ENCODE data around the gene TSHZ3. TPM values are rescaled to one million over a fixed set of nuclear protein-coding genes. Genes with fewer than 3 reads are reported as not detected.

TSHZ3 gene
- total RNA-seq, 1 experiment from 2014 or later: 3.2 TPM

GRCh38 chr19:31276831-31277230 lies 72.4 kb downstream of the TSHZ3 start:
- Histone ChIP-seq H3K79me1 (ENCODE audit: insufficient read depth, low read depth, low read length, poor library complexity, severe bottlenecking) (no peaks in the 10 kb centered on the region), H2BK120ac (ENCODE audit: low read depth, low read length, poor library complexity, severe bottlenecking) (no peak overlapping the region), H2AFZ (ENCODE audit: low read length) (no peak overlapping the region), H3K18ac (ENCODE audit: insufficient read length, low read depth, low read length) (no peak overlapping the region), H4K91ac (ENCODE audit: insufficient read length, low read depth, low read length) (no peak overlapping the region), H2BK12ac (ENCODE audit: insufficient read length, low read depth, low read length) (no peak overlapping the region), H3K4me1 (ENCODE audit: insufficient read depth, low read length) (peaks cover 2% of the 10 kb centered on the region; the same call in 1 of the 2 replicates), H3K4ac (ENCODE audit: low read depth, low read length) (no peak overlapping the region), H4K8ac (replicated peaks; ENCODE audit: insufficient read length, low read depth, low read length) (no peak overlapping the region), H2BK20ac (ENCODE audit: low read depth, low read length, poor library complexity, severe bottlenecking) (no peak overlapping the region), H3K27ac (ENCODE audit: insufficient read length, low read depth, low read length) (no peak overlapping the region), H4K5ac (ENCODE audit: insufficient read length, low read depth, low read length) (no peak overlapping the region), H3K4me2 (ENCODE audit: insufficient read depth, insufficient read length, low read length) (no peak overlapping the region), H2BK5ac (ENCODE audit: insufficient read length, low read length) (no peak overlapping the region), H2BK15ac (ENCODE audit: low read depth, low read length) (no peak overlapping the region), H3K79me2 (ENCODE audit: insufficient read depth, low read length) (no peaks in the 10 kb centered on the region; the same call in 1 of the 2 replicates), H3K27me3 (ENCODE audit: insufficient read depth, low read length) (no peaks in the 10 kb centered on the region), H3K23me2 (ENCODE audit: insufficient read length, low read depth, low read length, poor library complexity, severe bottlenecking) (no peaks in the 10 kb centered on the region), H3K9ac (ENCODE audit: extremely low read depth, insufficient read length, low read length) (no peak overlapping the region), H3K14ac (ENCODE audit: insufficient read depth, low read length) (no peak overlapping the region), H2AK5ac (ENCODE audit: insufficient read length, low read length) (no peak overlapping the region), H4K20me1 (ENCODE audit: control insufficient read depth, insufficient read depth, insufficient read length) (no peaks in the 10 kb centered on the region), H3K56ac (ENCODE audit: insufficient read length, low read depth, low read length) (no peak overlapping the region), H3K9me3 (ENCODE audit: control insufficient read depth, low read depth, low read length) (no peaks in the 10 kb centered on the region), H3T11ph (ENCODE audit: low read length) (no peak overlapping the region), H3K23ac (ENCODE audit: insufficient read length, low read depth, low read length) (no peak overlapping the region)
- H3K9me3 Mint-ChIP-seq: no peaks in the 10 kb centered on the region
- H3K27ac Mint-ChIP-seq: no peak overlapping the region
- no peak for TF ChIP-seq CTCF (conservative IDR thresholded peaks at IDR 0.05)
- H3K36me3 Mint-ChIP-seq (ENCODE audit: insufficient read depth in 1 of 3, low read depth in 3 of 3): peaks cover 3 to 19% (median 15%) of the 10 kb centered on the region in 3 experiments; a peak in 5 of 7 replicates
- H3K27me3 Mint-ChIP-seq (ENCODE audit: low read depth): no peaks in the 10 kb centered on the region
- DNase-seq: no peak
- peaks cover 11 to 32% of the 10 kb centered on the region in 2 experiments for H3K4me1 Mint-ChIP-seq
- WGBS (ENCODE audit: extremely low coverage, insufficient read length, low lambda C conversion rate): no CpG with 5 or more reads among the region's 16 CpGs
- H3K4me3 Mint-ChIP-seq: no peak overlapping the region
